ENCODE measurements around the gene GPM6B.

The GPM6B gene

GRCh38 chrX:13816643-13817627 is at the start of gene GPM6B:
GPM6B (minus strand) TSS chrX:13817093; CDS start chrX:13816904, 189 bp downstream.
- no peak for DNase-seq

GRCh38 chrX:13864264-13864663 is 47.4 kb upstream of the GPM6B start:
- DNase-seq = no peak

GRCh38 chrX:13863324-13863723 is 46.4 kb upstream of the GPM6B start:
- no peak for DNase-seq

- no peak for DNase-seq
Measured at GRCh38 chrX:13859724-13860123, 42.8 kb upstream of the GPM6B start.

GRCh38 chrX:13857804-13858203 is 40.9 kb upstream of the GPM6B start:
- no peak for DNase-seq

GRCh38 chrX:13855689-13856450 is 39.0 kb upstream of the GPM6B start:
- DNase-seq = no peak

- DNase-seq = no peak
Measured at GRCh38 chrX:13854003-13854402, 37.1 kb upstream of the GPM6B start.

- no peak for DNase-seq
Measured at GRCh38 chrX:13852001-13852695, 35.3 kb upstream of the GPM6B start.

GRCh38 chrX:13845721-13846378 is 29.0 kb upstream of the GPM6B start:
- no peak for DNase-seq

GRCh38 chrX:13843150-13843721 is 26.3 kb upstream of the GPM6B start:
- DNase-seq = no peak

- no peak for DNase-seq
Measured at GRCh38 chrX:13840121-13840520, 23.2 kb upstream of the GPM6B start.

- DNase-seq = no peak
Measured at GRCh38 chrX:13837290-13837745, 20.4 kb upstream of the GPM6B start.

GRCh38 chrX:13836575-13836974 is 19.7 kb upstream of the GPM6B start:
- DNase-seq = no peak

GRCh38 chrX:13835825-13836224 is 18.9 kb upstream of the GPM6B start:
- no peak for DNase-seq

- no peak for DNase-seq
Measured at GRCh38 chrX:13834355-13834754, 17.5 kb upstream of the GPM6B start.

- no peak for DNase-seq
Measured at GRCh38 chrX:13829983-13830382, 13.1 kb upstream of the GPM6B start.

- DNase-seq = no peak
Measured at GRCh38 chrX:13828392-13828791, 11.5 kb upstream of the GPM6B start.

- no peak for DNase-seq
Measured at GRCh38 chrX:13827298-13828090, 10.6 kb upstream of the GPM6B start.

- DNase-seq = no peak
Measured at GRCh38 chrX:13826770-13827169, 9.9 kb upstream of the GPM6B start.

- DNase-seq = no peak
Measured at GRCh38 chrX:13825178-13825762, 8.4 kb upstream of the GPM6B start.

GRCh38 chrX:13824746-13825145 is 7.9 kb upstream of the GPM6B start:
- no peak for DNase-seq

Data from SHP77 treated with DMSO at 0.1 percent for 48 hours (cell line).